ENCODE data around the gene ST3GAL5.

DNA sequence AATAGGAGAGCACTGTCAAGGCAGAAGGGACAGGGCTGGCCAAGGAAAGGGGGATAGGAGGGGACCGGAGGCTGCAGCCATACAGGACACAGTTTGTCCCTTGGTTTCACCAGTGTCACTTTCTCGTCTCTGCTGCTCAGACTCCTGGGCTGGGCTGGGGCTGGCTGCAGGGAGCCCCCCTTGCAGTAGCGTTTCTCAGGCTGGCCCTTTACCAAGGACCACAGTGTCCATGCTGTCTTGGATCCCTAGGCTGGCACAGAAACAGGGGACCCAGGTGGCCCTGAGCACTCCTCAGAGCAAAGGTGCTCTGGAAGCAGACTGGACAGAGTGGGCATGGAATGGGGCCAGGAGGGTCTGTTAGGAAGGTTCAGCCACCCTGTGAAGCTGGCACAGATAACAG is 100.2 kb downstream of the ST3GAL5 start:
- TF ChIP-seq, protein P1, sequence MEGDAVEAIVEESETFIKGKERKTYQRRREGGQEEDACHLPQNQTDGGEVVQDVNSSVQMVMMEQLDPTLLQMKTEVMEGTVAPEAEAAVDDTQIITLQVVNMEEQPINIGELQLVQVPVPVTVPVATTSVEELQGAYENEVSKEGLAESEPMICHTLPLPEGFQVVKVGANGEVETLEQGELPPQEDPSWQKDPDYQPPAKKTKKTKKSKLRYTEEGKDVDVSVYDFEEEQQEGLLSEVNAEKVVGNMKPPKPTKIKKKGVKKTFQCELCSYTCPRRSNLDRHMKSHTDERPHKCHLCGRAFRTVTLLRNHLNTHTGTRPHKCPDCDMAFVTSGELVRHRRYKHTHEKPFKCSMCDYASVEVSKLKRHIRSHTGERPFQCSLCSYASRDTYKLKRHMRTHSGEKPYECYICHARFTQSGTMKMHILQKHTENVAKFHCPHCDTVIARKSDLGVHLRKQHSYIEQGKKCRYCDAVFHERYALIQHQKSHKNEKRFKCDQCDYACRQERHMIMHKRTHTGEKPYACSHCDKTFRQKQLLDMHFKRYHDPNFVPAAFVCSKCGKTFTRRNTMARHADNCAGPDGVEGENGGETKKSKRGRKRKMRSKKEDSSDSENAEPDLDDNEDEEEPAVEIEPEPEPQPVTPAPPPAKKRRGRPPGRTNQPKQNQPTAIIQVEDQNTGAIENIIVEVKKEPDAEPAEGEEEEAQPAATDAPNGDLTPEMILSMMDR (IDR thresholded peaks at IDR 0.05), result no peak
- TF ChIP-seq JUND (IDR thresholded peaks at IDR 0.05), result no peak
